ENCODE results near the gene TMEM131L.

Gene TMEM131L

GRCh38 chr4:153511104-153511503, 44.9 kb downstream of the TMEM131L start:
- Histone ChIP-seq H3K36me3 (replicated peaks) (0 out of 2 replicates have a peak, but pooled peaks cover 2% of the 10 kb centered on the region), H3K27me3 (ENCODE audit: low read depth) (no peaks in the 10 kb centered on the region), H3K4me3 (no peak overlapping the region), H3K9me3 (no peaks in the 10 kb centered on the region), H3K4me1 (peaks cover 9% of the 10 kb centered on the region)
- in situ Hi-C loops (cut with MboI; ENCODE audit: low sequenced_read_pairs), result no loop called here
- no peak for DNase-seq (ENCODE audit: low spot score in 2 of 2)

GRCh38 chr4:153512162-153512852, 46.1 kb downstream of the TMEM131L start:
- Histone ChIP-seq H3K4me1 (peaks cover 9% of the 10 kb centered on the region), H3K36me3 (replicated peaks) (0 out of 2 replicates have a peak, but pooled peaks cover 2% of the 10 kb centered on the region), H3K9me3 (no peaks in the 10 kb centered on the region), H3K4me3 (no peak overlapping the region), H3K27me3 (ENCODE audit: low read depth) (no peaks in the 10 kb centered on the region)
- in situ Hi-C loops (cut with MboI; ENCODE audit: low sequenced_read_pairs), result no loop called here
- no peak for DNase-seq (ENCODE audit: low spot score in 2 of 2)

GRCh38 chr4:153512952-153513500, 46.9 kb downstream of the TMEM131L start:
- in situ Hi-C loops (cut with MboI; ENCODE audit: low sequenced_read_pairs), result no loop called here
- H3K4me1 ChIP-seq, result peaks cover 9% of the 10 kb centered on the region
- no peaks in the 10 kb centered on the region for H3K27me3 ChIP-seq (ENCODE audit: low read depth)
- DNase-seq (ENCODE audit: low spot score in 2 of 2), result no peak
- H3K9me3 ChIP-seq, result no peaks in the 10 kb centered on the region
- H3K36me3 ChIP-seq (replicated peaks), result 0 out of 2 replicates have a peak, but pooled peaks cover 2% of the 10 kb centered on the region
- H3K4me3 ChIP-seq, result no peak overlapping the region

GRCh38 chr4:153513596-153513995, 47.4 kb downstream of the TMEM131L start:
- DNase-seq (ENCODE audit: low spot score in 2 of 2), result no peak
- in situ Hi-C loops (cut with MboI; ENCODE audit: low sequenced_read_pairs), result no loop called here
- H3K36me3 ChIP-seq (replicated peaks), result 0 out of 2 replicates have a peak, but pooled peaks cover 2% of the 10 kb centered on the region
- H3K9me3 ChIP-seq, result no peaks in the 10 kb centered on the region
- H3K4me3 ChIP-seq, result no peak overlapping the region
- H3K27me3 ChIP-seq (ENCODE audit: low read depth), result no peaks in the 10 kb centered on the region
- H3K4me1 ChIP-seq, result peaks cover 9% of the 10 kb centered on the region

- Histone ChIP-seq H3K4me1 (peaks cover 9% of the 10 kb centered on the region), H3K36me3 (replicated peaks) (0 out of 2 replicates have a peak, but pooled peaks cover 2% of the 10 kb centered on the region), H3K9me3 (no peaks in the 10 kb centered on the region), H3K27me3 (ENCODE audit: low read depth) (no peaks in the 10 kb centered on the region), H3K4me3 (no peak overlapping the region)
- in situ Hi-C loops (cut with MboI; ENCODE audit: low sequenced_read_pairs), result no loop called here
- DNase-seq (ENCODE audit: low spot score in 2 of 2), result peak; percentile 52 to 87
These were observed 47.9 kb downstream of the TMEM131L start for GRCh38 chr4:153514001-153514526.

GRCh38 chr4:153514688-153515426, 48.7 kb downstream of the TMEM131L start:
- Histone ChIP-seq H3K4me3 (no peak overlapping the region), H3K27me3 (ENCODE audit: low read depth) (no peaks in the 10 kb centered on the region), H3K9me3 (no peaks in the 10 kb centered on the region), H3K36me3 (replicated peaks) (0 out of 2 replicates have a peak, but pooled peaks cover 2% of the 10 kb centered on the region), H3K4me1 (peaks cover 9% of the 10 kb centered on the region)
- DNase-seq (ENCODE audit: low spot score in 2 of 2), result no peak
- in situ Hi-C loops (cut with MboI; ENCODE audit: low sequenced_read_pairs), result no loop called here

GRCh38 chr4:153517159-153517558, 51.0 kb downstream of the TMEM131L start:
- Histone ChIP-seq H3K27me3 (ENCODE audit: low read depth) (no peaks in the 10 kb centered on the region), H3K4me1 (peaks cover 9% of the 10 kb centered on the region), H3K4me3 (no peak overlapping the region), H3K9me3 (no peaks in the 10 kb centered on the region), H3K36me3 (replicated peaks) (no peaks in the 10 kb centered on the region)
- in situ Hi-C loops (cut with MboI; ENCODE audit: low sequenced_read_pairs), result no loop called here
- DNase-seq (ENCODE audit: low spot score in 2 of 2), result no peak

GRCh38 chr4:153518001-153518400, 51.8 kb downstream of the TMEM131L start:
- in situ Hi-C loops (cut with MboI; ENCODE audit: low sequenced_read_pairs), result no loop called here
- H3K4me1 ChIP-seq, result peaks cover 15% of the 10 kb centered on the region
- H3K4me3 ChIP-seq, result no peak overlapping the region
- DNase-seq (ENCODE audit: low spot score in 2 of 2), result no peak
- no peaks in the 10 kb centered on the region for H3K36me3 ChIP-seq (replicated peaks)
- H3K27me3 ChIP-seq (ENCODE audit: low read depth), result no peaks in the 10 kb centered on the region
- H3K9me3 ChIP-seq, result no peaks in the 10 kb centered on the region

- H3K4me3 ChIP-seq, result no peak overlapping the region
- H3K9me3 ChIP-seq, result no peaks in the 10 kb centered on the region
- peaks cover 14% of the 10 kb centered on the region for H3K4me1 ChIP-seq
- in situ Hi-C loops (cut with MboI; ENCODE audit: low sequenced_read_pairs), result no loop called here
- no peak for DNase-seq (ENCODE audit: low spot score in 2 of 2)
- H3K27me3 ChIP-seq (ENCODE audit: low read depth), result no peaks in the 10 kb centered on the region
- no peaks in the 10 kb centered on the region for H3K36me3 ChIP-seq (replicated peaks)
These were observed 52.7 kb downstream of the TMEM131L start for GRCh38 chr4:153518637-153519389.

- no peaks in the 10 kb centered on the region for H3K36me3 ChIP-seq (replicated peaks)
- H3K4me3 ChIP-seq, result no peak overlapping the region
- no peak for DNase-seq (ENCODE audit: low spot score in 2 of 2)
- H3K27me3 ChIP-seq (ENCODE audit: low read depth), result no peaks in the 10 kb centered on the region
- peaks cover 19% of the 10 kb centered on the region for H3K4me1 ChIP-seq
- no peaks in the 10 kb centered on the region for H3K9me3 ChIP-seq
- in situ Hi-C loops (cut with MboI; ENCODE audit: low sequenced_read_pairs), result no loop called here
These were observed 53.5 kb downstream of the TMEM131L start for GRCh38 chr4:153519687-153520086.

GRCh38 chr4:153520227-153520626, 54.1 kb downstream of the TMEM131L start:
- DNase-seq (ENCODE audit: low spot score in 2 of 2), result no peak
- Histone ChIP-seq H3K36me3 (replicated peaks) (no peaks in the 10 kb centered on the region), H3K27me3 (ENCODE audit: low read depth) (no peaks in the 10 kb centered on the region), H3K4me3 (no peak overlapping the region), H3K9me3 (no peaks in the 10 kb centered on the region), H3K4me1 (peaks cover 19% of the 10 kb centered on the region)
- in situ Hi-C loops (cut with MboI; ENCODE audit: low sequenced_read_pairs), result no loop called here

- in situ Hi-C loops (cut with MboI; ENCODE audit: low sequenced_read_pairs), result no loop called here
- no peak overlapping the region for H3K4me3 ChIP-seq
- H3K36me3 ChIP-seq (replicated peaks), result no peaks in the 10 kb centered on the region
- no peaks in the 10 kb centered on the region for H3K9me3 ChIP-seq
- H3K27me3 ChIP-seq (ENCODE audit: low read depth), result no peaks in the 10 kb centered on the region
- no peak for DNase-seq (ENCODE audit: low spot score in 2 of 2)
- peaks cover 19% of the 10 kb centered on the region for H3K4me1 ChIP-seq
These were observed 54.7 kb downstream of the TMEM131L start for GRCh38 chr4:153520801-153521329.

GRCh38 chr4:153521478-153521877, 55.3 kb downstream of the TMEM131L start:
- no peaks in the 10 kb centered on the region for H3K9me3 ChIP-seq
- no peak for DNase-seq (ENCODE audit: low spot score in 2 of 2)
- in situ Hi-C loops (cut with MboI; ENCODE audit: low sequenced_read_pairs), result no loop called here
- no peaks in the 10 kb centered on the region for H3K36me3 ChIP-seq (replicated peaks)
- peaks cover 19% of the 10 kb centered on the region for H3K4me1 ChIP-seq
- no peak overlapping the region for H3K4me3 ChIP-seq
- no peaks in the 10 kb centered on the region for H3K27me3 ChIP-seq (ENCODE audit: low read depth)

Data from HAP-1 (cell line).